A673 (cell line): Measurements from ENCODE around the gene TRMT10B.
"Not testable (repeated sequence)": the region's sequence is repeated elsewhere in the genome, so short reads cannot be mapped to it uniquely, and the experiment has no call there.

Source experiments
- EZH2 ChIP-seq: fragments of 200-600 bp; sonication (generic); IDR thresholded peaks from 2 replicates; pipeline ENCODE4 v1.6.1; 2017; ENCODE audit warnings: borderline replicate concordance, low read depth, mild to moderate bottlenecking, mixed read lengths, antibody characterized with exemption, low read length; ENCODE audit not compliant: poor library complexity, severe bottlenecking
- TF ChIP-seq, protein P1 (sequence below): fragments of 300-800, 200-600 bp; sonication (generic); conservative IDR thresholded peaks from 2 replicates; pipeline ENCODE4 v1.5.1; 2017; ENCODE audit warnings: low read depth, mild to moderate bottlenecking, antibody characterized with exemption, low read length, moderate library complexity, mixed read lengths

DNA sequence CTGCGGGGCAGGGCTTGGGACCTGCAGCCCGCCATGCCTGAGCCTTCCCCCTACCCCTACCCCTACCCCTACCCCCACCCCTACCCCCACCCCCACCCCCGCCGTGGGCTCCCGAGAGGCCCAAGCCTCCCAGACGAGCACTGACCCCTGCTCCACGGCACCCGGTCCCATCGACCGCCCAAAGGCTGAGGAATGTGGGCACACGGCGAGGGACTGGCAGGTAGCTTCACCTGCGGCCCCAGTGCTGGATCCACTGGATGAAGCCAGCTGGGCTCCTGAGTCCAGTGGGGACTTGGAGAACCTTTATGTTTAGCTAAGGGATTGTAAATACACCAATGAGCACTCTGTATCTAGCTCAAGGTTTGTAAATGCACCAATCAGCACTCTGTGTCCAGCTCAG, 1.5 kb upstream of the TRMT10B start:
- TF ChIP-seq, protein P1, sequence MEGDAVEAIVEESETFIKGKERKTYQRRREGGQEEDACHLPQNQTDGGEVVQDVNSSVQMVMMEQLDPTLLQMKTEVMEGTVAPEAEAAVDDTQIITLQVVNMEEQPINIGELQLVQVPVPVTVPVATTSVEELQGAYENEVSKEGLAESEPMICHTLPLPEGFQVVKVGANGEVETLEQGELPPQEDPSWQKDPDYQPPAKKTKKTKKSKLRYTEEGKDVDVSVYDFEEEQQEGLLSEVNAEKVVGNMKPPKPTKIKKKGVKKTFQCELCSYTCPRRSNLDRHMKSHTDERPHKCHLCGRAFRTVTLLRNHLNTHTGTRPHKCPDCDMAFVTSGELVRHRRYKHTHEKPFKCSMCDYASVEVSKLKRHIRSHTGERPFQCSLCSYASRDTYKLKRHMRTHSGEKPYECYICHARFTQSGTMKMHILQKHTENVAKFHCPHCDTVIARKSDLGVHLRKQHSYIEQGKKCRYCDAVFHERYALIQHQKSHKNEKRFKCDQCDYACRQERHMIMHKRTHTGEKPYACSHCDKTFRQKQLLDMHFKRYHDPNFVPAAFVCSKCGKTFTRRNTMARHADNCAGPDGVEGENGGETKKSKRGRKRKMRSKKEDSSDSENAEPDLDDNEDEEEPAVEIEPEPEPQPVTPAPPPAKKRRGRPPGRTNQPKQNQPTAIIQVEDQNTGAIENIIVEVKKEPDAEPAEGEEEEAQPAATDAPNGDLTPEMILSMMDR = not testable (repeated sequence)
- TF ChIP-seq EZH2 = not testable (repeated sequence)
